SIG-M5 (cell line): ENCODE data around the gene GINS2.

ENCODE experiments used
- DNase-seq: peaks from one replicate; lab custom pipeline; 2025; lab: John Stamatoyannopoulos, UW

The GINS2 gene

GRCh38 chr16:85653290-85653891 lies 35.4 kb downstream of the GINS2 start:
- no peak for DNase-seq

DNA sequence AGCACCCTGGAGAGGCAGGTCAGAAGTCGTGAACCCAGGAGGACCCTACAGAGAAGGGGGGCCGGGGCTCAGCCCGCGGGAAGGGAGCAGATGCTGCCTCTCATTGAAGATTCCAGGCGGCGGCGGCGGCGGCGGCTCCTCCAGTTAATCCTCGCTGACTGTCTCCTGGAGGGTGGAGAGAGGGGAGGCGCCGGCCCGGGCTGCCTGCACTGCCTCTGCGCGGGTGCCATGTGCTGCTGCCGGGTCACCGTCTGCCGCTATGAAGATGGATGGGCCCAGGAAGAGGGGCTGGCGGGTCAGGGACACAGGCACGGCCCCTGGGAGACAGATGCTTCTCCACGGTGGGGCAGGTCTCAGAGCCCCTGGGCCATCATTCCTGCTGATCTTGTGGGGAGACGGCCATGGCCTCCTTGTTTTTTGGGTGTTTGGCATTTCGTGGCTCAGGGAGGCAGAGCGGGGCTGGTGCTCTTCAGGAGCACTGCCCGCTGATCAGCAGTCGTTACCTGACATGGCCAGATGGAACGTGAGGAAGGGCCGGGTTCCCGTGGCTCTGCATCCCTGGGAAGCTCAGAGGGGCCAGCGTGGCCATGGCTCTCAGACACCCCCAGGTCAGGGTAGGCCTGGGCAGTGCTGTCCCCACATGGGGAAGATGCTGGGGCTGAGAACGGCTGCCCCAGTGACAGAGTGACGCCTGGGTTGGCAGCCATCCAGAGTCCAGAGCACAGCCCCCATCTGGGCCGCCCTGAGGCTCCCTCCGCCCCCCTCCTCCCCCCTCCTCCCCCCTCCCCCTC lies 36.1 kb downstream of the GINS2 start:
- DNase-seq: no peak

DNA sequence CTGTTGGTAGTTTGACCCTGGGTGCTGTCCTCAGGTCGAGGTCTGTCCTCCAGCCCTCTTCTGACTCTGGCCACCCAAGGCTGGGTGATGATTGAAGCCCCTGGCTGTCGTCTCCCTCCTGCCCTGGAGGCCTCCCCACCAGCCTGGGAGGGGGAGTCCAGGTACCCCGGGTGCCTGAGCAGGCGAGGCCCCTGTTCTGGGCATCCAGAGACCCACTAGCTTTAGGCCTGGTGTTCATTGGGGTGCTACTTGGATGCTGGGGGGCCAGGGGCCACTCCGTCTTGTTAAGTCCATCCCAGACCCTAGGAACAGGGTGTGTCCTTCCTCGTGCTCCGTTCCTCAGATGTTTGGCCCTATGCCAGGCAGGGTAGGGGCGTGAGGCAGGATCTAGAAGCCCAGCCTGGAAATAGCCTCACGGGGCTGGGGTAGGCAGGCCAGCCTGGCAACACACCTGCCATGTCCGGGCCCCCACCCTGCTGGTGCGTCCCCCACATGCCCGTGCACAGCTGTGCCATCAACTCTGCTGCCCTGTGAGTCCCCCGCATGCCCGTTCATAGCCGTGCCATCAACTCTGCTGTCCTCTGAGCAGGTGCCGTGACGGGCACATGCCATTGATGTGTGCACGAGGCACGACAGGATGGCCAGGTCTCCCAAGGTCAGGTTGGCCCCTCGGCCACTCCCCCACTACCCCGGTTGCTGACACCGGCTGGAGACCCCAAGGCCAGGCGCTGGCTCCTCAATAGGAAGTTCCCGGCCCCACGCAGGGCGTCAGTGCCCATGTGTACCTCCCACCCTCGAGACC lies 36.9 kb downstream of the GINS2 start:
- no peak for DNase-seq

DNA sequence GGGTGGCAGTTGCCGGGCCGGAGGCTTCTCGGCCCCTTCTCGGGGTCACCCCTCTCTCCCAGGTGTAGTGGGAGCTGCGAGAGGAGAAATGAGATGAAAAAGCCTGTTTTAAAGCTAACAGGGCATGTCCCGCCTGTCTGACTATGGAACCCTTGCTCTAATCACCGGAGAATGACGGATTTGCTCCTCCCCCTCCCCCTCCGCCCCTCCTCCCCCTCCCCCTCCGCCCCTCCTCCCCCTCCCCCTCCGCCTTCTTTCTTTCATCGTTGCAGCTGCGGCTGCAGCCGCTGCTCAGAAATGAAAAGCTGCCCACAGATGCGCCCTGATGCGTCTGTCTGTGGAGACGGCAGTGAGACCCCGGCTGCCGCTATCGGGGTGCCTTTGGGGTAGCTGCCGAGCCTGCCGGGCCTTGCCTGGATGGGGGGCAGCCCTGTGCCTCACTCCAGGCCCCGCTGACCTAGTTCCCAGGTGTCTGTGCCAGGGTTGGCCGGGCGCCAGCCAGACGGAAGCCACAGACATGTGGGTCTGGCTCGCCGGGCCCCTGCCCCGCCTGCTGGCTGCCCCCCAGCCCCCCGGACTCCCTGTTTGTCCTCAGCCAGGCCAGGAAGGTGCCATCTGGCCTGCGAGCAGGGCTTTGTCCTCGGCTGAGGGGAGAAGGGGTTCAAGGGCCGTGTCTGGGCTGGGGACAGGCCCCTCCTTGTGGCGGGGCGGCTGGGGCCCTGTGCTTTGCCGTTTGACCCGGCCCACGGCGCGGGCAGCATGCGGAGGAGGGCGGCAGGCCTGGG lies 37.7 kb downstream of the GINS2 start:
- no peak for DNase-seq

GRCh38 chr16:85650135-85650843 lies 38.5 kb downstream of the GINS2 start:
- no peak for DNase-seq

DNA sequence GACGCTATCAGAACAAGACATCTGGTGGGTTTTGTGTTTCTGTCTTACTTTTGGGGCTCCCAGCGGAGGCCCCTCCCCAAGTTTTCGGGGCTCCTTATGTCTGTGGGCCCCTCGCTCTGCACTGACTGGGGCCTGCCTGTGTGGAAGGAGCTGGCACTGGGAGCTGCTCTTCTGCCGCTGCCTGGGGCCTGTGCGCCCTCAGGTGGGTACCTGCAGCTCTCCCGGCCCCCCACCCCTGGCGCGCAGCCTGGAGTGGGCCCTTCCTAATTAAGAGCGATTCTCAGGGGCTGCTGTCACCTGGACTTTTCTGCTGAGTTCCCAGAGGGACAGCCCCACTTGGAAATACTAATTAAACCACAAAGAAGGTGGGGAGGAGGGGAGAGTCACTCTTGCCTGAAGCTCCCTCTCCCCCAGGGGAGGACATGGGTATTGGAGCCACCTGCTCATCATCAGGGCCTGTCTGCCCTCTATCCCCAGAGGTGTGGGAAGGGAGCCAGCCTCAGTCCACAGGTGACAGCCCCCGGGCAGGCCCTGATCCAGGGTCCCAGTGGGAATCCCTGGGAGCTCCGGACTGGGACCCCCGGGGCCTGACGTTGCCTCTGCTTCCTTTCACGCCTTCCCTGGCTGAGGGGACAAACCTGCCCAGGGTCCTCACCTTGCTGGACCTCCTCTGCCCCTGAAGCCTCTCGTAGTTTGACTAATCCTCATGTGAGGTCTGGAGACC lies 39.2 kb downstream of the GINS2 start:
- DNase-seq: no peak

- no peak for DNase-seq
Observed at GRCh38 chr16:85648805-85649204, 39.9 kb downstream of the GINS2 start.

DNA sequence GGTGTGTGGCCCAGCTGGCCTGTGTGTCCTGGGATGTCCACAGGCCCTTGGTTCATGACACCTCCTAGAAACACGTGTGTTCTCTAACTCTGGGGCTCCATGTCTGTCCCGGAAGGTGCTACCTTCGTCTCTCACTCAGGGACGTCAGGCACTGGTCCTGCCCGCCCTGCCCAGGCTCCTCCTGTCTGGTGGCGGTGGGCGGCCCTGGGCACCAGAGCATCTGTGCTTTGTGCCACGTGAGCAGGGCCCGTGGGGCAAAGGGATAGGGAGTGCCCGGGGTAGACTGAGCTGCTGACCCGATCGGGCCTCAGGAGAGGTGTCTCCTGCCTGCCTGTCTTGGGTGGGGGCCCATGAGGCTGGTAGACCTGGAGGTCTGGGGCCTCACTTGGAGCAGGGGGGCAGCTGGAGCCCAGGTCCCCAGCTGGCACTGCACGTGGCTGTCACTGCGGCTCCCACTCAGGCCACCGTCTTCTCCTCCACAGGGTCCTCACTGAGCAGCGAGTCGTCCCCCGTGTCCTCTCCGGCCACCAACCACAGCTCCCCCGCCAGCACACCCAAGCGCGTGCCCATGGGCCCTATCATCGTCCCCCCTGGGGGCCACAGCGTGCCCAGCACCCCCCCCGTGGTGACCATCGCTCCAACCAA lies 40.6 kb downstream of the GINS2 start:
- DNase-seq: no peak

- DNase-seq: no peak
Observed at GRCh38 chr16:85646976-85647375, 41.8 kb downstream of the GINS2 start.

DNA sequence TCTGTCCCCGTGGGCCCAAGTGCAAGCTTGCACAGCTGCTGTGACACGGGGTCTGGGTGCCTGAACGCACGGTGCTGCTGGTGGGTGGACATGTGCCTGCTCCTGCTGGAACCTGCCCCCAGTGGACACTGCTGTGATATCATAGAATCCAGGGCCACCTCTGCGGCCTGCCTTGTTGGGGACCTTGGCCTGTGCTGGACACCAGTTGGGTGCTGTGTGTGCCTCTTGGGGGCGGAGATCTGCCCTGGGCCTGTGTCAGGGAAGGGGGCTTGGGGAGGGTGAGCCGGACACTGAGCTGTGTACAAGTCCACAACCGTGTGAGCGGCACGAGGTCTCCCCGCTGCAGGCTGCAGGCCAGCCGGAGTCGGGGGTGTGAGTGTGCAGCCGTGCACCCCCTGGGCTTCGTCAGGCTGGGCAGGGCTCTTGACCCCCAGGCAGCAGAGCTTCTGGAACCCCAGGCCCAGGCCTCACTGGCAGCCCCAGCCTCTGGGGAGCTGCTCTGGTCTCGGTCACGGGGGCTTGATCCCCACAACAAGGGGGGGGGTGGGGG lies 42.3 kb downstream of the GINS2 start:
- no peak for DNase-seq

GRCh38 chr16:85645021-85645589 lies 43.6 kb downstream of the GINS2 start:
- no peak for DNase-seq

- DNase-seq: no peak
Observed at GRCh38 chr16:85644093-85644712, 44.6 kb downstream of the GINS2 start.

- no peak for DNase-seq
Observed at GRCh38 chr16:85643631-85644030, 45.1 kb downstream of the GINS2 start.

- no peak for DNase-seq
Observed at GRCh38 chr16:85642762-85643358, 45.9 kb downstream of the GINS2 start.

DNA sequence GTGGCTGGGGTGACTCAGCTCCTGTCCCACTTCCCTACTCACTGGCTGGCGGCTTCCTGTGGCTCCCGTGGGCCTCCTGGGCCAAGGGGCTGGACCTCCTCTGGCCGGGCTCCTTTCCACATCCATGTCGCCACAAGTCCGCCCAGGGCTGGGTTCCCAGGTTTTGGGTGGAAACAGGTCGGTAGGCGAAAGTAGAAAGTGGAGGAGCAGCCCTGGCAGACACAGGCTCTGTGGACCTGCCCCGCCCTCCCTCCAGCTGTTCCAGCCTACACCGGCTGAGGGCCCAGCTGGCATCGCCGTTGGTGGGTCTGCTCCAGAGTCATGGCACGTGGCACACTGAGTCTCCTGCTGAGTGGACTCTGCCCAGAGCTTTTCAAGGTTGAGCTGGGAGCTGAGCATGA lies 47.0 kb downstream of the GINS2 start:
- DNase-seq: no peak

GRCh38 chr16:85641305-85641704 lies 47.4 kb downstream of the GINS2 start:
- no peak for DNase-seq

GRCh38 chr16:85640585-85640984 lies 48.2 kb downstream of the GINS2 start:
- no peak for DNase-seq

DNA sequence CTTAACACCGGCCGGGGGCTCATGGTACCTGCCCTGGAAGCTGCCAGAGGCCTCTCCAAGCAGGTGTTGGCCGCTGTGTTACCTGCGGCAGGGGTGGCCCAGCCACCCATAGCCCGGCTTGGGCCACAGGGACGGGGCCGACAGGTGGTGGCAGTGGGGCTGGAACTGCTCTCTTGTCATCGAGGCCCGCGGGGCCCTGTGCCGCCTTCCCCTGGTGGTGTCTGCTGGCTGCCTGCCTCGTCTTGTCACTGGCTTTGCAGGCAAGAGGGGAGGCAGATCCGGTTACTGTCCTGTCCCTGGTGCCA lies 48.5 kb downstream of the GINS2 start:
- DNase-seq: no peak
